Measurements from ENCODE around the gene PAK6. TPM values are rescaled to one million over a fixed set of nuclear protein-coding genes. Genes with fewer than 3 reads are reported as not detected.

Gene PAK6
- total RNA-seq, 1 donor from 2014 or later: not detected

DNA sequence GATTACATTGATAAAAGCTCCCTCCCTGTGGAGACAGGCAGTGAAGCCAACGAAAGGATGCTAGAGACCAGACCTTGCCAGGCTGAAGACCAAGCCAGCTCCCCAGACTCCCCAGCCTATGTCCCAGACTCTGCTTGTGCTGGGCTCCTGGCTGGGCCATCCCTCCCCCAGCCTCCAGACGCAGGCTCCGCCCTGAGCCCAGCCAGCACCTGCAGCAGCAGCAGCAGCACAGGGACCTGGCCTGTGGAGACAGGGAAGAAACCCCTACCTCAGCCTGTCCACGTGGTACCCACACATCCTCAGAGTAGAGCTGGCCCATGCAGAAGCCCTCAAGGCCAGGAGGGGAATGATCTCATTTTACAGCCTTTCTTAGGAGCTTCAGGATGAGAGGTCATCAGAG, 30.7 kb downstream of the PAK6 start:
- Mint-ChIP-seq H3K4me1 (ENCODE audit: unreplicated experiment) (peaks cover 8% of the 10 kb centered on the region), H3K9me3 (ENCODE audit: unreplicated experiment) (no peaks in the 10 kb centered on the region), H3K27ac (ENCODE audit: unreplicated experiment) (no peak overlapping the region), H3K4me3 (ENCODE audit: unreplicated experiment) (no peak overlapping the region), H3K27me3 (ENCODE audit: unreplicated experiment) (no peaks in the 10 kb centered on the region), H3K36me3 (ENCODE audit: unreplicated experiment) (no peaks in the 10 kb centered on the region)
- DNase-seq (ENCODE audit: extremely low spot score, unreplicated experiment): no peak
- TF ChIP-seq, protein P1, sequence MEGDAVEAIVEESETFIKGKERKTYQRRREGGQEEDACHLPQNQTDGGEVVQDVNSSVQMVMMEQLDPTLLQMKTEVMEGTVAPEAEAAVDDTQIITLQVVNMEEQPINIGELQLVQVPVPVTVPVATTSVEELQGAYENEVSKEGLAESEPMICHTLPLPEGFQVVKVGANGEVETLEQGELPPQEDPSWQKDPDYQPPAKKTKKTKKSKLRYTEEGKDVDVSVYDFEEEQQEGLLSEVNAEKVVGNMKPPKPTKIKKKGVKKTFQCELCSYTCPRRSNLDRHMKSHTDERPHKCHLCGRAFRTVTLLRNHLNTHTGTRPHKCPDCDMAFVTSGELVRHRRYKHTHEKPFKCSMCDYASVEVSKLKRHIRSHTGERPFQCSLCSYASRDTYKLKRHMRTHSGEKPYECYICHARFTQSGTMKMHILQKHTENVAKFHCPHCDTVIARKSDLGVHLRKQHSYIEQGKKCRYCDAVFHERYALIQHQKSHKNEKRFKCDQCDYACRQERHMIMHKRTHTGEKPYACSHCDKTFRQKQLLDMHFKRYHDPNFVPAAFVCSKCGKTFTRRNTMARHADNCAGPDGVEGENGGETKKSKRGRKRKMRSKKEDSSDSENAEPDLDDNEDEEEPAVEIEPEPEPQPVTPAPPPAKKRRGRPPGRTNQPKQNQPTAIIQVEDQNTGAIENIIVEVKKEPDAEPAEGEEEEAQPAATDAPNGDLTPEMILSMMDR (IDR thresholded peaks at IDR 0.05): no peak

DNA sequence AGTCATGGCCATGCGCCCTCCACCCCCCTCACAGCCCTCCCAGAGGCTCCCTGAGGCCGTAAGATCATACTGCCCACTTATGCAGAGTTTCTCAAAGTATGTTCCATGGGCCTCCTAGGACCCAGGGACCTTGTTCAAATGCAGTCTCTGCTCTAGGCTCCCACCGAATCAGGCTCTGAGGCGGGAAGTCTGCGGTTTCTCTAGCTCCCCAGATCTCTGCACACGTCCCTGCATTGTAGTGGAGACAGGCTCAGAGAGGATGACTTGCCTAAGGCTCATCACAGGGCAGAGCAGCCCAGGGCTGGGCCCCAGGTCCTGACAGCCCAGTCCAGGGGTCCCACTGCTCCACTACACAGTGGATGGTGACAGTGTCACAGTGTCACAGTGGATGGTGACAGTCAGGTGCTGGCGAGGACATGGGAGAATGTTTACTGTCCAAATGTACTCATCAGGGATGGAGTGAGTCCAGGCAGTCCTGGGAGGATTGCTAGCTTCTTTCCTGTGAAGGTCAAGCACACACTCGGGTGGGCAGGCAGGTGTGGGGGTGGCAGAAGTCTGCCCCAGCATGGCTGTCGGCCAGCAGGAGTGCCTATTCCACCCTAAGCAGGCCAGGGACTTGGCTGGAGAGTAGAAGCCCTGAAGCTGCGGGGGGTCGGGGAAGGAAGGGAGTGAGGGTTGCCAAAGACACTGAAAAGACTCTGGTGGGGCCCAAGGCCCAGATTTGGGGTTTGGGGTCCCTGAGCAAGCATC, 31.6 kb downstream of the PAK6 start:
- TF ChIP-seq, protein P1 (IDR thresholded peaks at IDR 0.05): no peak
- Mint-ChIP-seq H3K27ac (ENCODE audit: unreplicated experiment) (no peak overlapping the region), H3K4me3 (ENCODE audit: unreplicated experiment) (no peak overlapping the region), H3K4me1 (ENCODE audit: unreplicated experiment) (peaks cover 10% of the 10 kb centered on the region), H3K36me3 (ENCODE audit: unreplicated experiment) (no peaks in the 10 kb centered on the region), H3K27me3 (ENCODE audit: unreplicated experiment) (no peaks in the 10 kb centered on the region), H3K9me3 (ENCODE audit: unreplicated experiment) (no peaks in the 10 kb centered on the region)
- DNase-seq (ENCODE audit: extremely low spot score, unreplicated experiment): no peak

DNA sequence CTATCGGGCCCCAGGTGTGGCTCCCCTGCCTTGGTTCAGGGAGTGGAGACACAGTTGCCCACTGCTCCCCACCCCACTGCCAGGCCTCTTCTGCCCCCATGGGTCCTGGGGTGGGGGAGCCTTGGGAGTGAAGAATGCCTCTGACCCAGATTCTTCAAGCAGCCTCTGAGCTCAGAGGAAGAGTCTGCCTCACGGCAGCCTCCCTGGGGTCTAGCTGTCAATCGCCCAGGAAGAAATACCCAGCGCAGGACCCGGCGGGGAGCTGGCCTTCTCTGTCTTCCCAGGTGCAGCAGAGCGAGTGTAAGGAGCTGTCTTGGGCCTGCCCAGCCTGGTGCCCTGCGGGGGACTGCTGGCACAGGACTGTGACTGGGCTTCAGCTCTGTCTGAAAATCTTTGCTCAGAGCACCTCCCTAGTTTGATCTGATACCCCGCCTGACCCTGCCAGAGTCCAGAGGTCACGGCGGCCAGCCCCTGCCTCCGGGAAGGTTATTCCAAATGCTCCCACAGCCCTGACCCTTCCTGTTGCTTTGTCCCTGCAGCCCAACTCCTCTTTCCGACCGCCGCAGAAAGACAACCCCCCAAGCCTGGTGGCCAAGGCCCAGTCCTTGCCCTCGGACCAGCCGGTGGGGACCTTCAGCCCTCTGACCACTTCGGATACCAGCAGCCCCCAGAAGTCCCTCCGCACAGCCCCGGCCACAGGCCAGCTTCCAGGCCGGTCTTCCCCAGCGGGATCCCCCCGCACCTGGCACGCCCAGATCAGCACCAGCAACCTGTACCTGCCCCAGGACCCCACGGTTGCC, 33.0 kb downstream of the PAK6 start:
- Mint-ChIP-seq H3K4me3 (ENCODE audit: unreplicated experiment) (no peak overlapping the region), H3K4me1 (ENCODE audit: unreplicated experiment) (peaks cover 5% of the 10 kb centered on the region), H3K27ac (ENCODE audit: unreplicated experiment) (no peak overlapping the region), H3K9me3 (ENCODE audit: unreplicated experiment) (no peaks in the 10 kb centered on the region), H3K27me3 (ENCODE audit: unreplicated experiment) (no peaks in the 10 kb centered on the region), H3K36me3 (ENCODE audit: unreplicated experiment) (no peaks in the 10 kb centered on the region)
- TF ChIP-seq, protein P1 (IDR thresholded peaks at IDR 0.05): no peak
- no peak for DNase-seq (ENCODE audit: extremely low spot score, unreplicated experiment)

DNA sequence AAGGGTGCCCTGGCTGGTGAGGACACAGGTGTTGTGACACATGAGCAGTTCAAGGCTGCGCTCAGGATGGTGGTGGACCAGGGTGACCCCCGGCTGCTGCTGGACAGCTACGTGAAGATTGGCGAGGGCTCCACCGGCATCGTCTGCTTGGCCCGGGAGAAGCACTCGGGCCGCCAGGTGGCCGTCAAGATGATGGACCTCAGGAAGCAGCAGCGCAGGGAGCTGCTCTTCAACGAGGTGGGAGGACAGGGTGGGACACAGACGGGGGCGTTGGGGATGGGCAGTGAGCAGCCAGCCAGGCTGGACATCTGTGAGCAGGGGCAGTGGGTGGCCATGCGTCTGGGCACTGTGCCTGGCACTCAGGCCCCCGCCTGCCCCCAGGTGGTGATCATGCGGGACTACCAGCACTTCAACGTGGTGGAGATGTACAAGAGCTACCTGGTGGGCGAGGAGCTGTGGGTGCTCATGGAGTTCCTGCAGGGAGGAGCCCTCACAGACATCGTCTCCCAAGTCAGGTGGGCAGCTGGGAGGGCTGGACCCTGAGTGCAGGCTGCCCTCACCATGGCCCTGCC, 33.7 kb downstream of the PAK6 start:
- H3K27ac Mint-ChIP-seq (ENCODE audit: unreplicated experiment): no peak overlapping the region
- DNase-seq (ENCODE audit: extremely low spot score, unreplicated experiment): no peak
- TF ChIP-seq, protein P1 (IDR thresholded peaks at IDR 0.05): no peak
- H3K4me3 Mint-ChIP-seq (ENCODE audit: unreplicated experiment): no peak overlapping the region
- H3K27me3 Mint-ChIP-seq (ENCODE audit: unreplicated experiment): no peaks in the 10 kb centered on the region
- H3K4me1 Mint-ChIP-seq (ENCODE audit: unreplicated experiment): peaks cover 6% of the 10 kb centered on the region
- no peaks in the 10 kb centered on the region for H3K36me3 Mint-ChIP-seq (ENCODE audit: unreplicated experiment)
- no peaks in the 10 kb centered on the region for H3K9me3 Mint-ChIP-seq (ENCODE audit: unreplicated experiment)

DNA sequence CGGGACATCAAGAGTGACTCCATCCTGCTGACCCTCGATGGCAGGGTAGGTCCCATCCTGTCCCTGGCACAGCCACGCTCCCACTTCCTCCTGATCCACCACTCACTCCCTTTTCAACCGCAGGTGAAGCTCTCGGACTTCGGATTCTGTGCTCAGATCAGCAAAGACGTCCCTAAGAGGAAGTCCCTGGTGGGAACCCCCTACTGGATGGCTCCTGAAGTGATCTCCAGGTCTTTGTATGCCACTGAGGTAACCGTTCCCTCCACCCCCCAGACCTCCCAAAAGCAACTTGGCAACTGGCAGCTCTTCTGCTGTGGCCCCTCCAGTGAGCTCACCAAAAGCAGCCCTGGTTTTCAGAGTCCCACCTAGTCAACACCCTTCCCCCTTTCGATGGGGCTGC, 34.6 kb downstream of the PAK6 start:
- no peaks in the 10 kb centered on the region for H3K36me3 Mint-ChIP-seq (ENCODE audit: unreplicated experiment)
- H3K27me3 Mint-ChIP-seq (ENCODE audit: unreplicated experiment): peaks cover 2% of the 10 kb centered on the region
- no peaks in the 10 kb centered on the region for H3K9me3 Mint-ChIP-seq (ENCODE audit: unreplicated experiment)
- H3K4me3 Mint-ChIP-seq (ENCODE audit: unreplicated experiment): no peak overlapping the region
- no peak overlapping the region for H3K27ac Mint-ChIP-seq (ENCODE audit: unreplicated experiment)
- TF ChIP-seq, protein P1 (IDR thresholded peaks at IDR 0.05): no peak
- no peak for DNase-seq (ENCODE audit: extremely low spot score, unreplicated experiment)
- H3K4me1 Mint-ChIP-seq (ENCODE audit: unreplicated experiment): peaks cover 5% of the 10 kb centered on the region
